ENCODE results near the gene LRRC3.

The LRRC3 gene

GRCh38 chr21:44437696-44438431, 17.4 kb upstream of the LRRC3 start:
- peak overlapping the region; percentile 57; the same call in 1 of the 2 replicates for H3K27ac ChIP-seq
- no peak for TF ChIP-seq CTCF (conservative IDR thresholded peaks at IDR 0.05)

- TF ChIP-seq CTCF (conservative IDR thresholded peaks at IDR 0.05) = no peak
- peak overlapping the region; percentile 57; the same call in 1 of the 2 replicates for H3K27ac ChIP-seq
Observed at GRCh38 chr21:44438531-44439210, 16.6 kb upstream of the LRRC3 start.

- 0 out of 2 replicates have a peak, but pooled peaks have one; percentile 18 for TF ChIP-seq CTCF (conservative IDR thresholded peaks at IDR 0.05)
- H3K27ac ChIP-seq = peak overlapping the region; percentile 57; the same call in 1 of the 2 replicates
Observed at GRCh38 chr21:44439211-44439600, 16.1 kb upstream of the LRRC3 start.

GRCh38 chr21:44440241-44441040, 14.9 kb upstream of the LRRC3 start:
- TF ChIP-seq CTCF (conservative IDR thresholded peaks at IDR 0.05) = no peak
- H3K27ac ChIP-seq = no peak overlapping the region

- TF ChIP-seq CTCF (conservative IDR thresholded peaks at IDR 0.05) = no peak
- no peak overlapping the region for H3K27ac ChIP-seq
Observed at GRCh38 chr21:44441041-44441400, 14.3 kb upstream of the LRRC3 start.

- TF ChIP-seq CTCF (conservative IDR thresholded peaks at IDR 0.05) = no peak
- H3K27ac ChIP-seq = no peak overlapping the region
Observed at GRCh38 chr21:44441581-44442265, 13.6 kb upstream of the LRRC3 start.
